LNCAP (cell line): ENCODE measurements around the gene HDAC4.

Source experiments
- TF ChIP-seq, protein P1 (sequence below): fragments of 450-650 bp; IDR thresholded peaks from 2 replicates; pipeline ENCODE4 v1.5.1; 2017; ENCODE audit warnings: mild to moderate bottlenecking

Gene HDAC4

DNA sequence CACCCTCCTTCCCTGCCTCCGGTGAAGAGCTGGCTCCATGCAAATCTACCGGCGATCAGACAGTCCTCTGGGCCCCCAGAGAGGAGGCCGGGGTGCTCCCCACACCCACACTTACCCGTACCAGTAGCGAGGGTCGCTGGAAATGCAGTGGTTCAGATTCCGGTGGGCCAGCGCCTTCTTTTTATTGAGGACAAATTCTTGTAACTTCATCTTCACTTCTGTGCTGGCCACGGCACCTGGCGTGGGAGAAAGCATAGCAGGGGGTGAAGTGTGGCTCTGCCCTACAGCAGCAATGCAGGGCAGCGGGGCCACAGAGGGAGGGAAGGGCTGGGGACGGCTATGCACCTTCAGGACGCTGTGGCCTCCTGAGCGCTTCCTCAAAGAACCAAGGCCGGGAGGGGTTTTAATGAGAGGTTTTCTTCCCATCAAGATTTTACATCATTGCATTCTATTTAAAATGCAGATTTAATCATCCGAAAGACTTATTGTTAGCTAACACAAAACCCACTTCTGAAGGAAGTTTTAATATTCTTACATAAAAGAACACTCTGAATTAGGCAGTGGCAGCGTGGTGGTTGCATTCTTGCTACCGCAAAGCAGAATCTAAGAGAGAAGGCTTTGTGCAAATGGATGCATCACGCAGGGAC lies 237.0 kb downstream of the HDAC4 start:
- TF ChIP-seq, protein P1, sequence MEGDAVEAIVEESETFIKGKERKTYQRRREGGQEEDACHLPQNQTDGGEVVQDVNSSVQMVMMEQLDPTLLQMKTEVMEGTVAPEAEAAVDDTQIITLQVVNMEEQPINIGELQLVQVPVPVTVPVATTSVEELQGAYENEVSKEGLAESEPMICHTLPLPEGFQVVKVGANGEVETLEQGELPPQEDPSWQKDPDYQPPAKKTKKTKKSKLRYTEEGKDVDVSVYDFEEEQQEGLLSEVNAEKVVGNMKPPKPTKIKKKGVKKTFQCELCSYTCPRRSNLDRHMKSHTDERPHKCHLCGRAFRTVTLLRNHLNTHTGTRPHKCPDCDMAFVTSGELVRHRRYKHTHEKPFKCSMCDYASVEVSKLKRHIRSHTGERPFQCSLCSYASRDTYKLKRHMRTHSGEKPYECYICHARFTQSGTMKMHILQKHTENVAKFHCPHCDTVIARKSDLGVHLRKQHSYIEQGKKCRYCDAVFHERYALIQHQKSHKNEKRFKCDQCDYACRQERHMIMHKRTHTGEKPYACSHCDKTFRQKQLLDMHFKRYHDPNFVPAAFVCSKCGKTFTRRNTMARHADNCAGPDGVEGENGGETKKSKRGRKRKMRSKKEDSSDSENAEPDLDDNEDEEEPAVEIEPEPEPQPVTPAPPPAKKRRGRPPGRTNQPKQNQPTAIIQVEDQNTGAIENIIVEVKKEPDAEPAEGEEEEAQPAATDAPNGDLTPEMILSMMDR: no peak

DNA sequence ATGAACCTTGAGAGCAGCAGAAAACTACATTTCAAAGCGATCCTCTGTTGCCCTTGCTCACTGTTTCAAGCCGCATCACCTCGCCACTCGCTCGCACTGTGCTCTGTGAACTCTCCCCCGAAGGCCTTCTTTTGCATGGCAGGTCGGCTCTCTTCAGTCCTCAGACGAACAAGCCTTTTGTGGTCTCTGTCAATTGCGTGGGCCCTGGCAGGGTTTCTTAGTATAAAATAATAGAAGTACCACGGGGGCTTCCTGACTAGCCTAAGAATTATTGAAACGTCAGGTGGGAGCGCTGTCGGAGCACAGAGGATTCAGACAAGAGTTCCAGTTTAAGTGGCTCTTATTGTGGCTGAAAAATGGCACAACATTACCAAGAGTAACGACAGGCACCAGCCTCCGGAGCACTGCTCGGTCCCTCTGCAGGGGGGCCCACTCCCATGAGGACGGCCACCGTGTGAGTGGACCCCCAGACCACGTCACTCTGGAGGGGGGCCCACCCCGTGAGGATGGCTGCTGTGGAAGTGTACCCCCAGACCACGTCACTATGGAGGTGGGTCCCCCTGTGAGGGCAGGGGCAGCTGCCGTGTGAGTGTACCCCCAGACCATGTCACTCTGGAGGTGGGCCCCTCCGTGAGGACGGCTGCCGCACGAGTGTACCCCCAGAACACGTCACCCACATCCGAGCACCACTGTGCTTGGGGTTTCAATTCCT lies 237.7 kb downstream of the HDAC4 start:
- TF ChIP-seq, protein P1: no peak

DNA sequence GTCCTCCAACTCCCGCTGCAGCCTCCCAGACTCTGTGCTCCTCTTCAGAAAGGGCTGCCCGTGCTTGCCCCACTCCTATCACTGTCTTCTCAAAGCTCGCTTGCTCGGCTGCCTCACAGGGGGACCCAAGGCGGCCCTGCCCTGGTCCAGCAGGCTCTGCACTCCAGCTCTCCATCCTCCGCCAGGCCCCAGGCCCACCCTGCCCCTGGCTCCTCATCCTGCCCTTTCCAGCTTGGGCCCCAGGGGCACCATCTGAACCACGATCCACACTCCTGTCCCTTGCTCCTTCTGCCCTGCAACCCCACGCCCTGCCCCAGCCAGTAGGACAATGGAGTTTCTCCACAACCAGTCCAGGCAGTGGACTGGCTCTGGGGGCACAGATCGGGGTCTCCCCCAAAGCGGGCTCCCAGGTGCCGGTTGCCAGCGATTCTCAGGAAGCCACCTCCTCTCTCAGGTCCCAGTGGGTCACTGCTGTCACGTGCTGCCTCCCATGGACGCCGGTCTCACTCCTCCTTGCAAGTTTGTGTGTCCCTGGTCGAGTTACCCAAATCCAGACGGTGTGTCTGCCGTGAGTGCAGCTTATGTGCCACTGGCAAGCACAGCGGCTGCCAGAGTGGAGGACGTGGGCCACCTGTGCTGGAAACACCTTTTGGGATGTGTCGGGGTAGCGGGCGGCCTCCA lies 238.5 kb downstream of the HDAC4 start:
- TF ChIP-seq, protein P1: no peak

DNA sequence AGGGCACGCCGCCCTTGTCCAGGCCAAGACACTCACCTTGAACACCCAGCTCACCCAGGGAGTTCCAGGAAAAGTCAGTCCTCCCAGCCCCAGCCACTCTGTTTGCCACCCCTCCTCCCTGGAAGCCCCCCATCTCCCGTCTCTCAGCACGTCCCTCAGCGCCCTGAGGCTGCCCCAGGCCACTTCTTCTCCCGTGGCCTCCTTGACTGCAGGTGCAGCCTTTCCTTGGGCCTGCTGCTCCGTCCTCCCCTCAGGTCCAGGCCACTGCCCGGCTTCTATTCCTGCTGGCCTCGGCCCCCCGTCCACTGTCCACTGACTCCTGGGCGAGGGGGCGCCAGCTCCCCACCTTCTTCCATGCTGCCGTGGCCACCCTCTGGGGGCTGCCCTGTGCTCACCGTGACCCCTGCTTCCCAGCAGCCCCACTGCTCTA lies 239.1 kb downstream of the HDAC4 start:
- TF ChIP-seq, protein P1: no peak

DNA sequence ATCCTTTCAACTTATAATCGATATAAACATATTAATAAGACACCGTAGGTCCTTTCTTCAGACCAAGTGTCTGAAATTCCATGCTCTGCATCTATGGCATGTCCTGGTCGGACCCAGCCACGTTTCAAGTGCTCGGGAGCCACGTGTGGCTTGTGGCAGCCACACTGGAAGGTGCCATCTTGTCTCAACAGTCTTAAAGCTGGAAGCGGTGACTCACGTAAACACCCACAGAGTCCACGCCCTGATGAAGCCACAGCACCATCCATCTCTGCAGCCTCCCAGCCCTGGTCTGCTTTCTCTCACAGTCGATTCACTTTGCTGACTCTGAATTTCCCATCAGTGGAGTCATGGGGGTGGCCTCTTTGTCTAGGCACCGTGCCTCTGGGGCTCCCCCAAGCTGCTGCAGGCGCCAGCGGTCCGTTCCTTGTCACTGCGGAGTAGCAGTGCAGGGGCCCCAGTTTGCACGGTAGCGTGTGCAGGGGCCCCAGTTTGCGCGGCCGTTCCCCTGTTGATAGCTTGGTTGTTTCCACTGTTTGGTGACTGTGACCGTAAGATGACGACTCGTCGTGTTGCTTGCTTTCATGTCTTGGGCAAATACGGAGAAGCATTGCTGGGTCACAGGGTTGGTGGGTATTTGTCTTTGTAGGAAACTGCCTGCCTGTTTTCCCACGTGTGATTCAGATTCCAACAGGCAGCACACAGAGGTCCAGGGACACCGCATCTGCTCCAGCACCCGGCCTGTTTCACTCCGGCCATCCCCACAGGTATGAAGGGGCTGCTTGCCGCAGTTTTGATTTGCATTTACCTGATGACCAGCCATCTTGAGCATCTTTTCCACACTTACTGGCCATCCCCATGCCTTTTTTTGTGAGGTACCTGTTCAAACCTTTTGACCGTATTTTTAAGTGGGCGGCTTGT lies 240.3 kb downstream of the HDAC4 start:
- TF ChIP-seq, protein P1: no peak

DNA sequence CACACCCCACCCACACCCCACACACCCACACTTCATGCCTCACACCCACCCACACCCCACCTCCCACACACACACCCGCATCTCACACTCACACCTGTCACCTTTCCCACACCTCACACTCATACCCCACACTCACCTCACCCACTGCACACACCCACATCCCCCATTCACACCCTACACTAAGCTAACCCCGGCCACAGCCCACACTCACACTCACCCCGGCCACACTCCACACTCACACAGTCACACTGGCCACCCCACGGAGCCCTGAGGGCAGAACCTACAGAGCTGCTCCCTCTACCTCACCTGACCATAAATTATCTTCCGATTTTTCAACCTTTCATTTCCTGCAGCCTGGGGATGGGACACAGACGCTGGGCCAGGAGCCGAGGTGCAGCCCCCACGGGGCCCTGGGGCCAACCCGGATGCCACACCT lies 241.3 kb downstream of the HDAC4 start:
- TF ChIP-seq, protein P1: no peak
